Left ventricle myocardium inferior (tissue), 1 donor: ENCODE results near the gene GSTCD. TPM values are rescaled to one million over a fixed set of nuclear protein-coding genes. Genes with fewer than 3 reads are reported as not detected.

Experiments
- DNase-seq: peaks from one replicate; pipeline ENCODE4 v3.0.0-alpha.2; 2020
- H3K27ac ChIP-seq: fragments of 200-600 bp; replicated peaks from 2 replicates; pipeline ENCODE4 v1.8.0; 2021
- H3K27me3 ChIP-seq: fragments of 200-600 bp; 2 replicates; pipeline ENCODE4 v1.8.0; 2021; ENCODE audit warnings: low read depth
- H3K36me3 ChIP-seq: fragments of 200-600 bp; 2 replicates; pipeline ENCODE4 v1.8.0; 2021
- H3K4me1 ChIP-seq: fragments of 200-600 bp; 2 replicates; pipeline ENCODE4 v1.8.0; 2021
- H3K4me3 ChIP-seq: fragments of 200-600 bp; 2 replicates; pipeline ENCODE4 v1.8.0; 2021; ENCODE audit warnings: mild to moderate bottlenecking, moderate library complexity
- H3K9me3 ChIP-seq: fragments of 200-600 bp; replicated peaks from 2 replicates; pipeline ENCODE4 v1.8.0; 2021
- CTCF ChIP-seq: fragments of 200-600 bp; IDR thresholded peaks from 2 replicates; pipeline ENCODE4 v1.8.0; 2021; ENCODE audit warnings: antibody characterized with exemption, mild to moderate bottlenecking, borderline replicate concordance
- intact Hi-C: fragments of 100-400 bp; cut with micrococcal nuclease; formaldehyde crosslinking; loops from one replicate; pipeline ENCODE4 v1.11.0; 2022
- total RNA-seq: library from RNA; stranded (reverse); fragmentation: NEBNext Ultra II Directional; extraction: Animal tissue kit (Norgen Biotek cat#: 25700); gene quantifications from one replicate; pipeline ENCODE4 v1.2.1, GENCODE V29; 2021
- donor health status: DM: no; HTN: yes; CAD: no; lungs with severe emphysema.

The GSTCD gene
- total RNA-seq, 1 donor from 2014 or later, result 5.9 TPM

GRCh38 chr4:105666693-105667092, 41.9 kb upstream of the GSTCD start:
- H3K27ac ChIP-seq, result no peak overlapping the region
- peak; percentile 55 for TF ChIP-seq CTCF
- no peaks in the 10 kb centered on the region for H3K9me3 ChIP-seq
- no peak for DNase-seq
- H3K36me3 ChIP-seq, result no peaks in the 10 kb centered on the region
- intact Hi-C loops, result loop anchor here (5.0 kb wide), 1 partner anchor 144 kb away; no protein-coding TSS in a partner anchor
- peaks cover 4% of the 10 kb centered on the region for H3K27me3 ChIP-seq
- H3K4me3 ChIP-seq, result no peak overlapping the region
- H3K4me1 ChIP-seq, result no peaks in the 10 kb centered on the region

GRCh38 chr4:105670684-105671083, 37.9 kb upstream of the GSTCD start:
- TF ChIP-seq CTCF, result no peak
- DNase-seq, result no peak
- no peaks in the 10 kb centered on the region for H3K4me1 ChIP-seq
- no peak overlapping the region for H3K27ac ChIP-seq
- intact Hi-C loops, result no loop called here
- no peaks in the 10 kb centered on the region for H3K9me3 ChIP-seq
- peaks cover 4% of the 10 kb centered on the region for H3K27me3 ChIP-seq
- no peaks in the 10 kb centered on the region for H3K36me3 ChIP-seq
- no peak overlapping the region for H3K4me3 ChIP-seq

- no peak for DNase-seq
- Histone ChIP-seq H3K9me3 (no peaks in the 10 kb centered on the region), H3K4me1 (no peaks in the 10 kb centered on the region), H3K4me3 (no peak overlapping the region), H3K27ac (no peak overlapping the region), H3K27me3 (peaks cover 4% of the 10 kb centered on the region), H3K36me3 (no peaks in the 10 kb centered on the region)
- intact Hi-C loops, result no loop called here
- TF ChIP-seq CTCF, result no peak
Observed at GRCh38 chr4:105671301-105671700, 37.3 kb upstream of the GSTCD start.

- intact Hi-C loops, result no loop called here
- TF ChIP-seq CTCF, result no peak
- Histone ChIP-seq H3K27ac (no peak overlapping the region), H3K36me3 (no peaks in the 10 kb centered on the region), H3K4me3 (no peak overlapping the region), H3K9me3 (no peaks in the 10 kb centered on the region), H3K4me1 (no peaks in the 10 kb centered on the region), H3K27me3 (no peaks in the 10 kb centered on the region)
- no peak for DNase-seq
Observed at GRCh38 chr4:105674011-105674410, 34.6 kb upstream of the GSTCD start.

GRCh38 chr4:105677709-105678108, 30.9 kb upstream of the GSTCD start:
- no peaks in the 10 kb centered on the region for H3K9me3 ChIP-seq
- no peak for TF ChIP-seq CTCF
- intact Hi-C loops, result no loop called here

GRCh38 chr4:105679186-105679585, 29.4 kb upstream of the GSTCD start:
- DNase-seq, result no peak
- Histone ChIP-seq H3K4me3 (no peak overlapping the region), H3K9me3 (no peaks in the 10 kb centered on the region), H3K4me1 (no peaks in the 10 kb centered on the region), H3K36me3 (peaks cover 20% of the 10 kb centered on the region), H3K27ac (no peak overlapping the region), H3K27me3 (no peaks in the 10 kb centered on the region)
- TF ChIP-seq CTCF, result no peak
- intact Hi-C loops, result no loop called here

More at GRCh38 chr4:105677709-105678108, 30.9 kb upstream of the GSTCD start:
- Histone ChIP-seq H3K27ac (no peak overlapping the region), H3K4me3 (no peak overlapping the region), H3K4me1 (no peaks in the 10 kb centered on the region), H3K27me3 (no peaks in the 10 kb centered on the region), H3K36me3 (peaks cover 11% of the 10 kb centered on the region)
- DNase-seq, result no peak
